ENCODE measurements around the gene SH3BGRL2.
A peak's percentile ranks its signal among the peaks of the same experiment; 100 is the strongest.

The SH3BGRL2 gene

DNA sequence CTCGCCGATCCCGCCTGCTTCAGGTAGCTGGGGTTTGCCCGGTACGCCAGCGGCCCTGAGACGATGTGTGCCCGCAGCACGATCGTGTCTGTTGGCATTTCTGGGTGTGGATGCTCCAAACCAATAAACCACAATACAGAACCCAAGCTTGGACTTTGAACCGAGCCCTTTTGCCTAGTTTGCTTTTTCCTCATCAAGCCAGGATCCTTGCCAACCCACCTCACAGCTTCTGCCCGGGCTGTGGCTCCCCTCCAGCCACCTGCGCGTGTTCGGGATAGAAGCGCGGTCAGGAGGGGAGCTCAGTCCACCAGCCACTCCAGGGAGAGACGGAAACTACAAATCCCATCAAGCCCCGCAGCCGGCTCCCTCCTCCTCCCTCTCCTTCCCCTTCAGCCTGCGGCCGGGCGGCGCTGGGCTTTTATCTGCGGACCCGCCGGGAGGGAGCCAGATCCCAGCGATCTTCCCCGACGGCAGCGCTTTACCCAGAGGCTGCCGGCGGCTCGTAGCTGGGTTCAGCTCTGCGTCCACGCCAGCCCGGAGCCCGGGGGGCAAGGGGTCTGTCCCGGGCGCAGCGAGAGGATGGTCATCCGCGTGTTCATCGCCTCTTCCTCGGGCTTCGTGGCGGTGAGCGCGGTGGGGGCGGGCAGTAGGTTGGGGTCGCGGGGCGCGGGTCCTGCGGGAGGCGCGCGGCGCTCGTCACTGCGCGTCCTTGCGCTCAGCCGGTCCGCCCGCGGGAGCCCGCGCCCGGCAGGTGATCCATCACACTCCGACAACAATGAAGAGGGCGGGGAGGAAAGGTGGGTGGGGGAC, at the start of gene SH3BGRL2:
Gene SH3BGRL2, plus strand, starts transcription at position 447 of the 810 bp plus-strand sequence. Its CDS starts 133 bp downstream, at position 580.
- H3K27ac Mint-ChIP-seq, result no peak within 1 kb of the TSS
- no peaks in the 10 kb centered on the region for H3K36me3 Mint-ChIP-seq

DNA sequence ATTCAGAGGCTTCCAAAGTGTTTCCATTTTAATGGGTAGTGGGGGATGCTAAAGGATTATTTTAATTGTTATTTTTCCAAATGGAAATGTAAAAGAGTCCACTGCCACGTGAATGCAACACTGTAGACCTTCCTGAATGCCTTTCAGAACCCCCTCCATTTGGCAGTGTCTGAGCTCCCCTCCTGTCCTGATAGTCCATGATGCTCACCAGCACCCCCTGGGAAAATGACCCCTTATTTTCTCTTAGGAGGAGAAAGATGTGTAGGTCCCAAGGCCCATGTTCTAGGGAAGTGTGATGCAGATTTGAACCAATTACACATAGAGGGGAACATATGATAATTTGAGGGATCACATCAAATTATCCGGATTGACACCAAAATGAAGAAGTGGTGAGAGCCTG, 46.8 kb upstream of the SH3BGRL2 start:
- CTCF ChIA-PET, result no interaction called here
- Mint-ChIP-seq H3K36me3 (no peaks in the 10 kb centered on the region), H3K4me1 (no peaks in the 10 kb centered on the region), H3K27me3 (no peaks in the 10 kb centered on the region), H3K27ac (no peak overlapping the region), H3K9me3 (peaks cover 6% of the 10 kb centered on the region), H3K4me3 (no peak overlapping the region)
- DNase-seq, result no peak

More for the DNA sequence above, at the start of gene SH3BGRL2:
- DNase-seq, result peak; percentile 42
- H3K4me1 Mint-ChIP-seq, result peaks cover 9% of the 10 kb centered on the region
- CTCF ChIA-PET, result no interaction called here
- no peaks in the 10 kb centered on the region for H3K9me3 Mint-ChIP-seq
- peak within 1 kb of the TSS; percentile 74 for H3K4me3 Mint-ChIP-seq
- H3K27me3 Mint-ChIP-seq, result peaks cover 53% of the 10 kb centered on the region

DNA sequence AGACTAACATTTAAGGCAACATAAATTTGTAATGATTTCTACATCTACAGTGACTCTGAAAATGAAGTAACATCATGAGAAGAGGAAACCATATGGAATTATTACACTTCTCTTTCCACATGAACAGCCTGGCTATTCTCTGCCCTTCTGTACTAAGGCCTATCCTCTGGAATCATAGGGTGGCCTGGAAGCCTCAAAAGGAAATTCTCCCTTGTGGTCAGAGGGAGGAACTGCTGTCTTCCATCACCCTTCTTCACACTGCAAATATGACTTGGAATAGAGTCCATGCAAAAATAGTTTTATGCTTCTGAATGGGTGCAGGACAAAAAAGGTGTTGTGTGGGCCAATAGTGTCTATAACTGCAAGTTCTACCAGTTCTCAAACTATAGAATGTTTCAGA, 44.6 kb upstream of the SH3BGRL2 start:
- Mint-ChIP-seq H3K36me3 (no peaks in the 10 kb centered on the region), H3K4me3 (no peak overlapping the region), H3K9me3 (peaks cover 4% of the 10 kb centered on the region), H3K27ac (no peak overlapping the region), H3K27me3 (no peaks in the 10 kb centered on the region), H3K4me1 (no peaks in the 10 kb centered on the region)
- CTCF ChIA-PET, result no interaction called here
- no peak for DNase-seq

DNA sequence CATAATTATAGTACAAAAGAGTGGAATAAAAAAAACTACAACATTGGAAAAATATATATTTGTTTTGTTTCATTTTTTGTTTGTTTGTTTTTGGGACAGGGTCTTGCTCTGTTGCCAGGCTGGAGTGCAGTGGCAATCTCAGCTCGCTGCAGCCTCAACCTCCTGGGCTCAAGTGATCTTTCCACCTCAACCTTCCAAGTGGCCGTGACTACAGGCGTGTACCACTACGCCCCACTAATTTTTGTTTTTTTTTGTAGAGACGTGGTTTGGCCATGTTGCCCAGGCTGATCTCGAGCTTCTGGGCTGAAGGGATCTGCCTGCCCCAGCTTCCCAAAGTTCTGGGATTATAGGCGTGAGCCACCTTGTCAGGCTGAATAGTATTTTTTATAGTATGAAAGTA, 41.4 kb upstream of the SH3BGRL2 start:
- DNase-seq, result no peak
- Mint-ChIP-seq H3K36me3 (no peaks in the 10 kb centered on the region), H3K4me3 (no peak overlapping the region), H3K4me1 (no peaks in the 10 kb centered on the region), H3K9me3 (no peaks in the 10 kb centered on the region), H3K27ac (no peak overlapping the region), H3K27me3 (no peaks in the 10 kb centered on the region)
- CTCF ChIA-PET, result no interaction called here

DNA sequence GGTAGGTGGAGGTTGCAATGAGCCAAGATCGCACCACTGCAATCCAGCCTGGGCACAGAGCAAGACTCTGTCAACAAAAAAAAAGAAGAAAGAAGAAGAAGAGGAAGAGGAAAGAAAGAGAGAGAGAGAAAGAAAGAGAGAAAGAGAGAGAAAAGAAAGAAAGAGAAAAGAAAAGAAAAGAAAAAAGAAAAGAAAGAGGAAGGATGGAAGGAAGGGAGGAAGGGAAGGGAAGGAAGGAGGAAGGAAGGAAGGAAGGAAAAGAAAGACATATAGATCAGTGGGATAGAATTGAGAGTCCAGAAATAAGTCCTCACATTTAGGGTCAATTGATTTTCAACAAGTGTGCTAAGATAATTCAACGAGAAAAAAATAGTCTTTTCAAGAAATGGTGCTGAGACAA, 34.0 kb upstream of the SH3BGRL2 start:
- CTCF ChIA-PET, result no interaction called here
- no peak for DNase-seq
- peaks cover 4% of the 10 kb centered on the region for H3K27me3 Mint-ChIP-seq
- peak overlapping the region; percentile 59 for H3K27ac Mint-ChIP-seq
- no peaks in the 10 kb centered on the region for H3K36me3 Mint-ChIP-seq
- H3K9me3 Mint-ChIP-seq, result no peaks in the 10 kb centered on the region
- no peak overlapping the region for H3K4me3 Mint-ChIP-seq
- H3K4me1 Mint-ChIP-seq, result no peaks in the 10 kb centered on the region

DNA sequence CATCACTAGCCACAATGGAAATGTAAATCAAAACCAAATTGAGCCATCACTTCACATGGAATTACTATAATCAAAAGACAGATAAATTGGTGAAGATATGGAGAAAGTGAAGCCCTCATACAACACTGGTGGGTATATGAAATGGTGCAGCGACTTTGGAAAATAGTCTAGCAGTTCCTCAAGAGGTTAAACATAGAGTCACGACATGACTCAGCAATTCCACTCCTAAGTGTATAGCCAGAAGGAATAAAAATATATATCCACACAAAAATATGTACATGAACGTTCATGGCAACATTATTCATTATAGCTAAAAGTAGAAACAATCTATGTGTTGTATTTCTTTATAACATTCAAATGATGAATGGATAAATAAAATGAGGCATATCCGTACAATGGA, 33.1 kb upstream of the SH3BGRL2 start:
- Mint-ChIP-seq H3K27me3 (peaks cover 4% of the 10 kb centered on the region), H3K9me3 (no peaks in the 10 kb centered on the region), H3K4me3 (no peak overlapping the region), H3K36me3 (no peaks in the 10 kb centered on the region), H3K27ac (no peak overlapping the region), H3K4me1 (no peaks in the 10 kb centered on the region)
- DNase-seq, result no peak
- CTCF ChIA-PET, result no interaction called here

DNA sequence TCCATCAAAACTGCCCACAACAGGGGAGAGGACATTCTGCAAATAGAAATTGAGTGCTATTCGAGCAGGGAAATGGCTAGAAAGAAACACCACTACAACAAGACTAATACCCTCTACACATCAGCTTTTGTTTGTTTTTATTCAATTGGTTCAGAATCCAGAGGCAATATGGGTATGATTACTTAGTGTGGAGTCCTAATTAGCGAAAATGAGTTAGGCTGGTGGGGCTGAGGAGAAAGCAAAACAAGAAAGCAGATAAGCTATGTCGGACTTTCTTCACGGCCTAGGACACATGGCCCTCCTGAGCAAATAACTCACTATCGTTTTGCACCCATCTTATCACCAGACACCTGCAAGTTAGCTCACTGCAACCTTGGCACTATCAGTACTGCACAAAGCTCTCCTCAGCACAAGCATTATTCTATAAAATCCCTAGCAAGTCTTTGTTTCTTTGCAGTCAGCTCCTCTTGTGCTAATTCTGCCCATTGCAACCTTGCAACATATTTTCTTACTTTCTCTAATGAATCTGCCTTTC, 31.3 kb upstream of the SH3BGRL2 start:
- no peaks in the 10 kb centered on the region for H3K4me1 Mint-ChIP-seq
- H3K9me3 Mint-ChIP-seq, result no peaks in the 10 kb centered on the region
- no peaks in the 10 kb centered on the region for H3K36me3 Mint-ChIP-seq
- CTCF ChIA-PET, result no interaction called here
- peaks cover 4% of the 10 kb centered on the region for H3K27me3 Mint-ChIP-seq
- no peak overlapping the region for H3K27ac Mint-ChIP-seq
- H3K4me3 Mint-ChIP-seq, result no peak overlapping the region
- no peak for DNase-seq

DNA sequence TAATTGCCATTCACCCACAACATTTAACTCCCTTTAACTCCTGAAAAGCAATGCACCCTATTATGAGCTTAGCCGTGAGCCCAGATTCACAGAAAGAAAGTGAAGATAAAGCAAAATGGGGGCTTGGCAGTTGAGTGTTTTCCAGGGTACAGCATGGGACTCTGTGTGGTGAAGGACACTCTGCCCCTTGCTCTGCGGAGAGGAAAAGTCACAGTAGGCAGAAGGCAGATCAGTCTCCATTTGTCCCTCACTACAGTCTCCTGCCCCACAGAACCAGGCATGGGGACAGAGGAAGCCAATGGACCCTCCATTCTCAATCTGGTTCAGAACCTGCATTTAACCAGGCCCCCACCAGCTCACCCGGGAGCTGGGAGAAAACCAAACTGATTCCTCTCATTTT, 30.8 kb upstream of the SH3BGRL2 start:
- CTCF ChIA-PET, result no interaction called here
- H3K4me1 Mint-ChIP-seq, result no peaks in the 10 kb centered on the region

DNA sequence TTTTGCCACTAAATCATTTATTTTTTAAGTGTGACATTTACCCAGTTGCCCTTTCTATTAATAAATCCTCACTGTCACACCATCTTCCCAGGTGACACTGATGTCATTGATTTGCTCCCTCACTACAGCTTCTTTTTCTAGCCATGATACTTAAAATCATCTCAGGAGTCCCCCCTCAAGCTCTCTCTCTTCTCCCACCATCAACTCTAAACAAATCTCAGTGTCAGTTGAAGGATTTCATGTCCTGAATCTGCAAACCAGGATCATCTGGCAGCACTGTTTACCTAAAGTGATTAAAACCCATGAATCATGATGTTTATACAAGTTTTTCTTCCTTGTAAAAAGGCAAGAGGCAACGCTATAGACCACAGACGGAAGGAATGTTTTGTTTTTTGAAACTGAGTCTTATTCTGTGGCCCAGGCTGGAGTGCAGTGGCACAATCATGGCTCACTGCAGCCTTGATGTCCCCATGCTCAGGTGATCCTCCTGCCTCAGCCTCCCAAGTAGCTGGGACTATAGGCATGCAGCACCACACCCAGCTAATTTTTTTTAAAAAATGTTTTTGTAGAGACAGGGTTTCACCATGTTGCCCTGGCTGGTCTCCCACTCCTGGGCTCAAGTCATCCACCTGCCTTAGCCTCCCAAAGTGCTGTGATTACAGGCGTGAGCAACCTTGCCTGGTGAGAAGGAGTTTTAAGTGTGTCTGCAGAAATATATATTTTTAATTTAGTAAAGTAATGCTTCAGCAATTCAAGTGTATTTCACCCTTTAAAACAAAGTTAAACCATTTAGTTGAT, 30.1 kb upstream of the SH3BGRL2 start:
- Mint-ChIP-seq H3K4me3 (no peak overlapping the region), H3K27me3 (no peaks in the 10 kb centered on the region), H3K9me3 (no peaks in the 10 kb centered on the region), H3K27ac (no peak overlapping the region), H3K36me3 (no peaks in the 10 kb centered on the region), H3K4me1 (no peaks in the 10 kb centered on the region)
- CTCF ChIA-PET, result no interaction called here
- no peak for DNase-seq

More for the DNA sequence above, 30.8 kb upstream of the SH3BGRL2 start:
- H3K27me3 Mint-ChIP-seq, result no peaks in the 10 kb centered on the region
- H3K27ac Mint-ChIP-seq, result no peak overlapping the region
- DNase-seq, result no peak
- H3K36me3 Mint-ChIP-seq, result no peaks in the 10 kb centered on the region
- no peaks in the 10 kb centered on the region for H3K9me3 Mint-ChIP-seq
- H3K4me3 Mint-ChIP-seq, result no peak overlapping the region

DNA sequence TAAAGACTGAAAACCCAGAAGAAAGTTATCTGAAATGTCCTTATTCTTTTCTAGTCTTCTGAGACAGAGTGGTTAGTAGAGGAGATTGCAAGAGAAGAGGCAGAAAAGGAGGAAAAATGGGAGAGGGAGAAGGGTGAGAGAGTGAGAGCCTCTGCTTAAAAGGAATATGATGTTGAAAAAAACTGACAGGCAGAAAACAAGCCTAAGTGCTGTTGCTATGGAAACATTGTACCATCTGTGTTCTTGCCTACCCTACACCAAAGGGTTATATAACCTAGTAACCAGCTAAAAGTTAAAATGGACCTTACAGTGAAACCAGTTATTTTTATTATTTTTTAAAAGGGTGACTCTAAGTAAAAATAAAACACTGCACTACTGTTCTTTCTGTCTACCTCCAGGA, 28.3 kb upstream of the SH3BGRL2 start:
- no peak overlapping the region for H3K4me3 Mint-ChIP-seq
- no peaks in the 10 kb centered on the region for H3K27me3 Mint-ChIP-seq
- no peak for DNase-seq
- no peaks in the 10 kb centered on the region for H3K4me1 Mint-ChIP-seq
- CTCF ChIA-PET, result no interaction called here
- H3K27ac Mint-ChIP-seq, result no peak overlapping the region
- H3K9me3 Mint-ChIP-seq, result no peaks in the 10 kb centered on the region
- H3K36me3 Mint-ChIP-seq, result no peaks in the 10 kb centered on the region

DNA sequence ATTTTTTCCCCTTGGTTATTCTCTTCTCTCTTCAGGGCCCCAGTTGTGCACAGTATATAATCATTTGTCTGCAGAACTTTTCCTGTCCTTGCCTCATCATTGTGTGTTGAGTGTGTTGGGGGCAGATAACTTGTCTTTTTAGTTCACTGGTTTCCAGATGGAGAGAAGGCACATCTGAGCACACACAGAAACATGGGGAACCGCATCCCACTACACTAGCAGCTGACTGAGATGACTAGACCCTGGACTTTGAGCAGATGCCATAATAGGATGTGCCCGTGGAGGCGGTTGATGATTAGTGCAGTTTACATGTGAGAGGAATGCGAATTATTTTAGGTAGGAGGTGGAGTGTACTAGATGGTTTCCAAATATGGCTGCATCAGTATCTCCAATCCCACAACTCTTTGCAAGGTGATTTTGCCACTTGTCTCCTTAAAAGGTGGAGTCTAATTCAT, 26.5 kb upstream of the SH3BGRL2 start:
- CTCF ChIA-PET, result no interaction called here
- no peak overlapping the region for H3K27ac Mint-ChIP-seq
- H3K27me3 Mint-ChIP-seq, result no peaks in the 10 kb centered on the region
- no peaks in the 10 kb centered on the region for H3K4me1 Mint-ChIP-seq
- no peak overlapping the region for H3K4me3 Mint-ChIP-seq
- no peaks in the 10 kb centered on the region for H3K9me3 Mint-ChIP-seq
- DNase-seq, result no peak
- H3K36me3 Mint-ChIP-seq, result no peaks in the 10 kb centered on the region

DNA sequence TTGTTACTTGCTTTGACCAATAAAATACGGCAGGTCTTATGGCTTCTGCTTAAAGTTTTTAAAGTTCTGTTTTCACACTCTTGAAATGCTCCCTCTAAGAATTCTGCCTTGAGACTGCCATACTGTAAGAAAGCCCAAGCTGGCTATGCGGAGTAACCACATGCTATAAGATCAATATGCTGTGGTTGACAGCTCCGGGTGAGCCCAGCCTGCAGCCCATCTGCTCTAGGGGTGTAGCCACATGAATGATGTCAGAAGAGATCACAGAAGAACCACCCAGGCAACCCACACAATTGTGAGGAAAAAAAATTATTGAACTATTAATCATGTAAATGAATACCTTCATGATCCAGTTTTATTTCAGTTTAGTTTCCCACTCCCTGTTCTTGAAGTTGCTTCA, 26.1 kb upstream of the SH3BGRL2 start:
- Mint-ChIP-seq H3K36me3 (no peaks in the 10 kb centered on the region), H3K4me3 (no peak overlapping the region), H3K4me1 (no peaks in the 10 kb centered on the region), H3K27ac (no peak overlapping the region), H3K27me3 (no peaks in the 10 kb centered on the region), H3K9me3 (no peaks in the 10 kb centered on the region)
- CTCF ChIA-PET, result no interaction called here
- DNase-seq, result no peak

DNA sequence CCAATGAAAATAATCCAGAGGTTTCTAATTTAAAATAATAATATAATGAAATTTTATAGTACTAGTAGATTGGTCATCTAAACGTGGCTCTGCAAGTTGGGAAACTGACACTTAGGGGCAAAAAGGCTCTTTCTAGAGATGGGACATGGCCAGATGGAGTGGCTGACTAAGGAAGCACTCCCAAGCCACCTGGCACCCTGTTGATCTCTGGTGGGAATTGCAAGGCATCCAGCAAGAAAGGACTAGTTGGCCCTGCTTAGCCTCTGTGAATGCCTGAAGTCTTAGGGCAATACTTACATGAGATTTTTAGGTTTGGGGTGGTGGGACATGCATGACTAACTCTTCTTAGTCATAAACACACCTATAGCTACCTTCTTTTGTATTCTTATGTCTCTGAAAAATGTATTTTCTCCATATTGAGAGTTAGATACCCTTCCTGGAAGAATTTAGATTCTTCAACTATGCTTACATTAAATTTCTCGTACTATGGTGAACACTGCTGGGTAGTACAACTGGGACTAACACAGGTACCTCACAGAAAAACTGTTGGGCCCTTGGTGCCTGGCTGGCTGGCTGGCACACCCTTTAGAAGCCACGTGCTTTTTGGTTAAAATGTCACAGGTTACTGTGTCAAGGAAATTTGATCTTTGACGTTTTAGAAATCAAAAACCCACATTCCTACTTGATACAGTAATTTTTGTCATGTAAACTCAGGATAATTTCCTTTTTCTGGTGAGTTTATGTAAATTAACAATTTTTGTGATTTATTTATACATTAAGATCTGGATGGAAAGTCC, 25.0 kb upstream of the SH3BGRL2 start:
- no peaks in the 10 kb centered on the region for H3K27me3 Mint-ChIP-seq
- H3K27ac Mint-ChIP-seq, result no peak overlapping the region
- no peak for DNase-seq
- no peaks in the 10 kb centered on the region for H3K4me1 Mint-ChIP-seq
- no peak overlapping the region for H3K4me3 Mint-ChIP-seq
- CTCF ChIA-PET, result no interaction called here
- H3K36me3 Mint-ChIP-seq, result no peaks in the 10 kb centered on the region
- H3K9me3 Mint-ChIP-seq, result no peaks in the 10 kb centered on the region

DNA sequence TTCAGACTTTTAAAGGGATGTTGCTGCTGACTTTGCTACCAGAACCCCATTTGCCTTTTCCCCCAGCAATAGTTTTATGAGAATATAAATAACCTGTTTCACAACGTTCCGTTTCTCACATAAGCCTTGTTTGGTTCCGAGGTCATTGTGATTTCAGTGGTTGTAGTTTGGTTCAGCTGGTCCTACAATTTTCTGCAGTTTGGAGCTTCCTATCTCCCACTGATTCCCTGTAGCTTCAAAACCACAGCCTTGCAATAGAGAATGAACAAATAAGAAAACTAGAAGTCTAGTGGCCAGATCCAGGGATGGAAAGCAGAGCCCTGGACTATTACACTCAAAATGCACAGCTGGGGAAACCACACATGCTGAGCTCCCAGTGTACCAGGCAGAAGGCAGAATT, 24.1 kb upstream of the SH3BGRL2 start:
- DNase-seq, result no peak
- H3K27me3 Mint-ChIP-seq, result no peaks in the 10 kb centered on the region
- no peak overlapping the region for H3K27ac Mint-ChIP-seq
- H3K4me1 Mint-ChIP-seq, result no peaks in the 10 kb centered on the region
- H3K4me3 Mint-ChIP-seq, result no peak overlapping the region
- CTCF ChIA-PET, result no interaction called here
- no peaks in the 10 kb centered on the region for H3K9me3 Mint-ChIP-seq
- no peaks in the 10 kb centered on the region for H3K36me3 Mint-ChIP-seq
